MM.1S (cell line): Measurements from ENCODE around the gene CDX1.

Experiments used
- DNase-seq: peaks from one replicate; pipeline ENCODE4 v3.0.0-alpha.2; 2015
- H2AFZ ChIP-seq: fragments of 300-600 bp; sonication (generic); 2 replicates; pipeline ENCODE4 v1.6.0; 2016; ENCODE audit warnings: antibody characterized with exemption, low read length
- H3F3A ChIP-seq: fragments of 300-600 bp; sonication (generic); 2 replicates; pipeline ENCODE4 v1.6.1; 2016; ENCODE audit warnings: mild to moderate bottlenecking, antibody characterized with exemption, low read length, moderate library complexity, mixed read lengths; ENCODE audit not compliant: insufficient read depth
- H3K27ac ChIP-seq: fragments of 300-600 bp; sonication (generic); 2 replicates; pipeline ENCODE4 v1.5.1; 2016; ENCODE audit warnings: mild to moderate bottlenecking, low read length
- H3K27me3 ChIP-seq: fragments of 300-600 bp; sonication (generic); replicated peaks from 2 replicates; pipeline ENCODE4 v1.6.0; 2016; ENCODE audit warnings: low read length; ENCODE audit not compliant: insufficient read depth
- H3K36me3 ChIP-seq: fragments of 300-600 bp; sonication (generic); replicated peaks from 2 replicates; pipeline ENCODE4 v1.6.1; 2016; ENCODE audit warnings: mild to moderate bottlenecking, low read length, mixed read lengths; ENCODE audit not compliant: insufficient read depth
- H3K4me1 ChIP-seq: fragments of 300-600 bp; sonication (generic); 2 replicates; pipeline ENCODE4 v1.6.1; 2016; ENCODE audit warnings: low read length, mixed read lengths
- H3K4me2 ChIP-seq: fragments of 300-600 bp; sonication (generic); 2 replicates; pipeline ENCODE4 v1.6.0; 2016; ENCODE audit warnings: low read depth, low read length
- H3K4me3 ChIP-seq: fragments of 300-600 bp; sonication (generic); 2 replicates; pipeline ENCODE4 v1.5.1; 2016; ENCODE audit warnings: low read length, mixed read lengths
- H3K79me2 ChIP-seq: fragments of 300-600 bp; sonication (generic); 2 replicates; pipeline ENCODE4 v1.6.1; 2016; ENCODE audit warnings: mixed run types, low read length, mixed read lengths
- H3K9ac ChIP-seq: fragments of 300-600 bp; sonication (generic); 2 replicates; pipeline ENCODE4 v1.6.1; 2016; ENCODE audit warnings: low read length, mixed read lengths
- H3K9me2 ChIP-seq: fragments of 300-600 bp; sonication (generic); replicated peaks from 2 replicates; pipeline ENCODE4 v1.6.1; 2016; ENCODE audit warnings: mild to moderate bottlenecking, low read length, mixed read lengths; ENCODE audit not compliant: insufficient read depth
- H3K9me3 ChIP-seq: fragments of 300-600 bp; sonication (generic); replicated peaks from 2 replicates; pipeline ENCODE4 v1.6.1; 2016; ENCODE audit warnings: mild to moderate bottlenecking, low read length, mixed read lengths; ENCODE audit not compliant: insufficient read depth
- H4K20me1 ChIP-seq: fragments of 300-600 bp; sonication (generic); 2 replicates; pipeline ENCODE4 v1.6.1; 2016; ENCODE audit warnings: mild to moderate bottlenecking, low read length, moderate library complexity, mixed read lengths; ENCODE audit not compliant: insufficient read depth
- EZH2 ChIP-seq: fragments of 300-600 bp; sonication (generic); optimal IDR thresholded peaks from 2 replicates; pipeline ENCODE3; 2017; ENCODE audit warnings: low read depth, mild to moderate bottlenecking, antibody characterized with exemption, low read length, mixed read lengths
- EZH2phosphoT487 ChIP-seq: fragments of 300-600 bp; sonication (generic); IDR thresholded peaks from 2 replicates; pipeline ENCODE4 v1.6.1; 2018; ENCODE audit warnings: antibody characterized with exemption, low read length
- TF ChIP-seq, protein P1 (sequence below): fragments of 300-600 bp; sonication (generic); IDR thresholded peaks from 2 replicates; pipeline ENCODE4 v1.5.1; 2016; ENCODE audit warnings: antibody characterized with exemption, low read length, mixed read lengths

The CDX1 gene

DNA sequence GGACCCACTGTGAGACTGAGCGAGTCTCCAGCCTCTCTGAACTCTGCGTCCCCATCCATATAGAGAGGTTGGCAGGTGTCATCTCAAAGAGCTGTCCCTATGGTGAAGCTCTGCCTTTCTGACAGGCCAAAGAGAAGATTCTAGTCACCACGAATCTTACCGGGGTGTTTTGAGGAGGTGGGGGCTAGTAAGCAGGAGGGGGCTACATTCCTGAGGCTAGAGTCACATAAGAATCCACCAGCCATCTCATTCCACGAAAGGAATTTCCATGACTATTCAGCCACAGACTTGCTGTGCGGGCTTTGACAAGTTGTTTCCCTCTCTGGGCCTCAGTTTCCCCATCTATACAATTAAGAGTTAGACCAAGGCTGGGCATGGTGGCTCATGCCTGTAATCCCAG, 27.2 kb upstream of the CDX1 start:
- TF ChIP-seq, protein P1, sequence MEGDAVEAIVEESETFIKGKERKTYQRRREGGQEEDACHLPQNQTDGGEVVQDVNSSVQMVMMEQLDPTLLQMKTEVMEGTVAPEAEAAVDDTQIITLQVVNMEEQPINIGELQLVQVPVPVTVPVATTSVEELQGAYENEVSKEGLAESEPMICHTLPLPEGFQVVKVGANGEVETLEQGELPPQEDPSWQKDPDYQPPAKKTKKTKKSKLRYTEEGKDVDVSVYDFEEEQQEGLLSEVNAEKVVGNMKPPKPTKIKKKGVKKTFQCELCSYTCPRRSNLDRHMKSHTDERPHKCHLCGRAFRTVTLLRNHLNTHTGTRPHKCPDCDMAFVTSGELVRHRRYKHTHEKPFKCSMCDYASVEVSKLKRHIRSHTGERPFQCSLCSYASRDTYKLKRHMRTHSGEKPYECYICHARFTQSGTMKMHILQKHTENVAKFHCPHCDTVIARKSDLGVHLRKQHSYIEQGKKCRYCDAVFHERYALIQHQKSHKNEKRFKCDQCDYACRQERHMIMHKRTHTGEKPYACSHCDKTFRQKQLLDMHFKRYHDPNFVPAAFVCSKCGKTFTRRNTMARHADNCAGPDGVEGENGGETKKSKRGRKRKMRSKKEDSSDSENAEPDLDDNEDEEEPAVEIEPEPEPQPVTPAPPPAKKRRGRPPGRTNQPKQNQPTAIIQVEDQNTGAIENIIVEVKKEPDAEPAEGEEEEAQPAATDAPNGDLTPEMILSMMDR = no peak
- TF ChIP-seq EZH2 (no peak), EZH2phosphoT487 (no peak)
- Histone ChIP-seq H3F3A (no peaks in the 10 kb centered on the region), H3K27ac (no peak overlapping the region), H3K9ac (no peak overlapping the region), H3K4me2 (no peak overlapping the region), H3K4me1 (no peaks in the 10 kb centered on the region), H3K79me2 (no peaks in the 10 kb centered on the region), H3K9me3 (no peaks in the 10 kb centered on the region), H2AFZ (no peak overlapping the region), H3K27me3 (peaks cover 4% of the 10 kb centered on the region), H3K4me3 (no peak overlapping the region), H4K20me1 (no peaks in the 10 kb centered on the region), H3K9me2 (no peaks in the 10 kb centered on the region), H3K36me3 (no peaks in the 10 kb centered on the region)
- no peak for DNase-seq

DNA sequence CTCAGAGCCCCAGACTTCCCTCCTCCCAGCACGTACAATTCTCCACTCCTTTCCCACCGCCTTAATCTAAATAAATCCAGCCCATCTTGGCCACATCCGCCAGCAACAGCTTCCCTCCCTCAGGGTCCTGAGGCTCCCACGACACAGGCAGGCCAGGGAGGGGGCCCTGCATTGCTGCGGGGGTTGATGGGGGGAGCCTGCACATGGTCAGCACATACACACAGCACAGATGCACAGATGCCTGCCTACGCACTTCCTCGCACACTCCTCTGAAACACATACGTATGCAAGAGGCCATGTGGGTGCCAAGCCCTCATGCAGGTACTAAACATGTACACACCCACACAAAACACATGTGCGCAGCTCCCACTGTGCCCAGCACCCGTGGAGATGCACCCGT, 25.7 kb upstream of the CDX1 start:
- Histone ChIP-seq H3K36me3 (no peaks in the 10 kb centered on the region), H3K4me3 (no peak overlapping the region), H3K27me3 (no peaks in the 10 kb centered on the region), H3K9ac (no peak overlapping the region), H2AFZ (no peak overlapping the region), H3K9me2 (no peaks in the 10 kb centered on the region), H3K4me2 (no peak overlapping the region), H4K20me1 (no peaks in the 10 kb centered on the region), H3K79me2 (no peaks in the 10 kb centered on the region), H3F3A (no peaks in the 10 kb centered on the region), H3K9me3 (no peaks in the 10 kb centered on the region), H3K4me1 (no peaks in the 10 kb centered on the region), H3K27ac (no peak overlapping the region)
- DNase-seq = no peak
- no peak for TF ChIP-seq EZH2
- TF ChIP-seq, protein P1 = no peak
- TF ChIP-seq EZH2phosphoT487 = no peak

DNA sequence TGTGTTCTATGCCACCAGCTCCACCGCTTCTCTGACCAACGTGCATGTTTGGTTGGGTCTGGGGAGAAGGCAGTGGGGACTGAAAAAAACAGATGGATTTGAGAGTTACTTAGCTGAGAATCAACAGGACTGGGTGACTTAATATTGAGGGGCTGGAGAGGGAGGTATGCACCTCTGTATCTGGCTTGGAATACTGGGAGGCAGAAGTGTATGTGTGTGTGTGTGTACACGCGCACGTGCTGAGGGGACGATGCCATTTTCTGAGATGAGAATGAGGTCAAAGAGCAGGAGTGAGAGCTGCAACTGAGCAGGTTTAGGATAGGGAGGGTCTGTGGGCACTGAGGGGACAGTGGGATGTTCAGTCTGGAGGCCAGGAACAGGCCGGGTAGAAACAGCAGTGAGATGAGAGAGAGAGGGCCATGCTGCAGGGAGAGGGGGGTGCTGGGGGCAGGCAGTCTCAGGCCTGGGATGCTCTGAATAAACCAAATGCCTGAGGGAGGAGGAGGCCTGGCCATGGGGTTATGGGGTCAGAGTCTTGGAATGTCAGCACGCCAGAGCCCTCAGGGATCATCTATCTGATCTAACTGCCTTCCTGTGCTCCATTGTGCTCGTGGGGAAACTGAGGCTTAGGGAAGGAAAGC, 24.9 kb upstream of the CDX1 start:
- no peak for TF ChIP-seq EZH2
- TF ChIP-seq, protein P1 = no peak
- TF ChIP-seq EZH2phosphoT487 = no peak
- Histone ChIP-seq H3K4me2 (no peak overlapping the region), H3F3A (no peaks in the 10 kb centered on the region), H3K4me3 (no peak overlapping the region), H3K27me3 (no peaks in the 10 kb centered on the region), H3K27ac (no peak overlapping the region), H3K4me1 (no peaks in the 10 kb centered on the region), H4K20me1 (no peaks in the 10 kb centered on the region), H3K9me3 (no peaks in the 10 kb centered on the region), H3K9me2 (no peaks in the 10 kb centered on the region), H3K79me2 (no peaks in the 10 kb centered on the region), H3K36me3 (no peaks in the 10 kb centered on the region), H2AFZ (no peak overlapping the region), H3K9ac (no peak overlapping the region)
- no peak for DNase-seq
